ENCODE measurements around the gene LRRC57. TPM values are rescaled to one million over a fixed set of nuclear protein-coding genes. Genes with fewer than 3 reads are reported as not detected.
"Not testable (repeated sequence)": the region's sequence is repeated elsewhere in the genome, so short reads cannot be mapped to it uniquely, and the experiment has no call there.

The LRRC57 gene
- total RNA-seq, 4 donors from 2014 or later: 6.0 to 15.4 (median 10.0) TPM

DNA sequence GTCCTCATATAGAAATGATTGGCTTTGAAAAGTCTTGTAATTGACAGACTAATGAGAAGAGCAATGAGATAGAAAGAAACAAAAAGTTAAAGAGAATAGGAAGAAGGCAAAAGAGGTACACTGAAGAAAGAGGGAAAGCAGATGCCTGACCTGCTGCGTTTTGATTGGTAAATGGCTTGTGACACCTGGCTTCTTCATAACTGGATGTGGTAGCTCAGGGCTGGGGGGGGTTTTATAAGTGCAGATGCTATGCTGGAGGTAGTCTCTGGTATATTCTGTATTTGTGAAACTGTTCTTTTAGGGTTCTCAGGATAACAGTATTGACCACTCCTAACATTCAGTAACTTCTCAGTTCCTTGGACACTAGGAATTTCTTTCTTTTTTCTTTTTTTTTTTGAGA, 28.2 kb upstream of the LRRC57 start:
- Histone ChIP-seq H3K27ac (peak overlapping the region; percentile 42 to 85 (median 68)), H3K4me3 (peak overlapping the region; percentile 85 to 97 (median 91)), H3K9me3 (no peaks in the 10 kb centered on the region), H3K36me3 (no peaks in the 10 kb centered on the region), H3K27me3 (peaks cover 0 to 5% (median 0%) of the 10 kb centered on the region in 3 donors), H3K4me1 (peaks cover 14 to 26% of the 10 kb centered on the region in 2 donors)
- no peak for DNase-seq
- intact Hi-C loops (cut with DNase I; ENCODE audit: low total_unique reads): loop anchor here (5.0 to 10.0 kb wide), 2 partner anchors 79 to 348 kb away; partner anchors contain the start of genes SNAP23 and TTBK2
- ATAC-seq: no peak
- in situ Hi-C loops (cut with MboI; ENCODE audit: low sequenced_read_pairs in 4 of 4): no loop called here
- TF ChIP-seq, protein P1, sequence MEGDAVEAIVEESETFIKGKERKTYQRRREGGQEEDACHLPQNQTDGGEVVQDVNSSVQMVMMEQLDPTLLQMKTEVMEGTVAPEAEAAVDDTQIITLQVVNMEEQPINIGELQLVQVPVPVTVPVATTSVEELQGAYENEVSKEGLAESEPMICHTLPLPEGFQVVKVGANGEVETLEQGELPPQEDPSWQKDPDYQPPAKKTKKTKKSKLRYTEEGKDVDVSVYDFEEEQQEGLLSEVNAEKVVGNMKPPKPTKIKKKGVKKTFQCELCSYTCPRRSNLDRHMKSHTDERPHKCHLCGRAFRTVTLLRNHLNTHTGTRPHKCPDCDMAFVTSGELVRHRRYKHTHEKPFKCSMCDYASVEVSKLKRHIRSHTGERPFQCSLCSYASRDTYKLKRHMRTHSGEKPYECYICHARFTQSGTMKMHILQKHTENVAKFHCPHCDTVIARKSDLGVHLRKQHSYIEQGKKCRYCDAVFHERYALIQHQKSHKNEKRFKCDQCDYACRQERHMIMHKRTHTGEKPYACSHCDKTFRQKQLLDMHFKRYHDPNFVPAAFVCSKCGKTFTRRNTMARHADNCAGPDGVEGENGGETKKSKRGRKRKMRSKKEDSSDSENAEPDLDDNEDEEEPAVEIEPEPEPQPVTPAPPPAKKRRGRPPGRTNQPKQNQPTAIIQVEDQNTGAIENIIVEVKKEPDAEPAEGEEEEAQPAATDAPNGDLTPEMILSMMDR (IDR thresholded peaks at IDR 0.05 in 4 of 5, conservative IDR thresholded peaks at IDR 0.05 in 1 of 5): no peak
- no peak for TF ChIP-seq POLR2A (IDR thresholded peaks at IDR 0.05)

DNA sequence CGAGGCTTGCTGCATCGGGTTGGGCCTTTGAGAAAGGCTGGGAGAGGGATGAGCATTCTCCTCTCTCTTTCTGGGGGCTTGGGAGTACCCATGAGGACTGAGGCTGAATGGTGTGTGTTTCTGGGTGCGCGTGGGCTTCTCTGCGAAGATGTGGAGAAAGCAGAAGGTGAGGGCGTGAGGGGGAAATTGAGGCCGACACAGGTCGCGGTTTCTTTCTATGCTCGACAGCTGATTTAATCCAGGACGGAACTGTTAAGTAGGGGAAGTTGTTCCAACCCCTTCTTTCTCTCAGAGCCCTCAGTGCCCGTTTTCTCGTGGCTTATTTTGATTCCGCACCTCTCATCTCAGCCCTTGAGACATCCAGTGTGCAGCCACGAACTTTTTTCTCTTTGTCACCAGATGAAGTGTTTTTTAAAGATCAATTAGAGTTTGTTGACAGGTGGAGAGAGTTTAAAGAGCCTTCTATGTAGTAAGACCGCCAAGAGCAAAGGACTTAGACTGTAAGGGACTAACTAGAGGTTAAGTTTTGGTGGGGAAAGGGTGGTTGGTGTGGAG, 27.5 kb upstream of the LRRC57 start:
- intact Hi-C loops (cut with DNase I; ENCODE audit: low total_unique reads): loop anchor here (5.0 to 10.0 kb wide), 2 partner anchors 79 to 349 kb away; partner anchors contain the start of genes SNAP23 and TTBK2

DNA sequence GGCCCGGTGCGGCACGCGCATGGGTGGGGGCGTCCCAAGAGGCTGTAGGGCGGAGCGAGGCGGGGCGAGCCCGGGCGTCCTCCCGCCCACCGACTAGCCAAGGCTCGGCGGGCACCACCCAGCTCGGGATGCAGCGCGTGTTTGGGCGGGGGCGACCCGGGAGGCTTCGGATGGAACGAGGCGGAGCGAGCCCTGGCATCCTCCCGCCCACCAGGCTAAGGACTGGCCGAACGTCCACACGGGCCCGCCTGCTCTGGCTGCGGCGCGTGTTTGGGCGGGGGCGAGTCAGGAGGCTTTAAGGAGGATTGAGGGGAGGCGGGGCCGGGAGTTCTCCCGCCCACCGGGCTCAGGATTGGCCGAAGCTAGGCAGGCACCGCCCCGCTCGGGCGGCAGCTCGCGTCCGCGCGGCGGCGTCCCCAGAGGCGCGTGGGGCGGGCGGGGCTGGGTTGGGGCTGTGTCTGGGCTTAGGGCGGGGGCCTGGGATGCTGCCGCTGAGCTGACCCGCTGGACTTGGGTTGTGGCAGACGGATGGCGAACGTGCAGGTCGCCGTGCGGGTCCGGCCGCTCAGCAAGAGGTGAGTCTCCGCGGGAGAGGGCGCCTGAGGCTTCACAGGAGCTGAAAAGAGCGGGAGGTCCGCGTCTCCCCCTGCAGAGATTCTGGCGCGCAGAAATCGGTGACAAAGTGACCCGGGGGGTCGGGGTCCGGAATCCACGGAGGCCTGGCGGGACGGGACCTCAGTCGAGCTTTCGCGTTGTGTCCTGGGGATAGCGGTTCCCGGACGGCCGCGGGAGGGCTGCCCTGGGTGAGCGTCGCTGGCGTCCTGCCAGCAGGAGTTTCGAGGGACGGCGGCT, 26.8 kb upstream of the LRRC57 start, which contains the start of gene STARD9:
Gene STARD9, plus strand, starts transcription at position 419 of the 852 bp plus-strand sequence. Its CDS starts 110 bp downstream, at position 529.
- Histone ChIP-seq H3K4me3 (peak within 1 kb of the TSS; percentile 85 to 97 (median 91)), H3K27me3 (peaks cover 0 to 5% (median 0%) of the 10 kb centered on the region in 3 donors), H3K36me3 (no peaks in the 10 kb centered on the region), H3K4me1 (peaks cover 14 to 15% of the 10 kb centered on the region in 2 donors), H3K27ac (peak within 1 kb of the TSS; percentile 85 to 93 (median 87)), H3K9me3 (no peaks in the 10 kb centered on the region)
- peak; percentile 96 to 98 for DNase-seq
- TF ChIP-seq, protein P1 (IDR thresholded peaks at IDR 0.05 in 4 of 5, conservative IDR thresholded peaks at IDR 0.05 in 1 of 5): peak in 1 of 5 experiments; percentile 10
- TF ChIP-seq POLR2A (IDR thresholded peaks at IDR 0.05): peak; percentile 56 to 87
- ATAC-seq: peak; percentile 95 to 96
- intact Hi-C loops (cut with DNase I; ENCODE audit: low total_unique reads) (loop anchor here (1.0 to 10.0 kb wide), 4 partner anchors 27 to 349 kb away; partner anchors contain the start of genes HAUS2, LRRC57, SNAP23 and TTBK2), in situ Hi-C loops (cut with MboI; ENCODE audit: low sequenced_read_pairs in 4 of 4) (no loop called here)

More for the DNA sequence above, 27.5 kb upstream of the LRRC57 start:
- no peak for TF ChIP-seq POLR2A (IDR thresholded peaks at IDR 0.05)
- TF ChIP-seq, protein P1 (IDR thresholded peaks at IDR 0.05 in 4 of 5, conservative IDR thresholded peaks at IDR 0.05 in 1 of 5): no peak
- H3K36me3 ChIP-seq: no peaks in the 10 kb centered on the region
- H3K27ac ChIP-seq: peak overlapping the region; percentile 85 to 93 (median 87)
- no peak for ATAC-seq
- H3K9me3 ChIP-seq: no peaks in the 10 kb centered on the region
- in situ Hi-C loops (cut with MboI; ENCODE audit: low sequenced_read_pairs in 4 of 4): no loop called here
- H3K4me1 ChIP-seq: peaks cover 14 to 19% of the 10 kb centered on the region in 2 donors
- peaks cover 0 to 5% (median 0%) of the 10 kb centered on the region in 3 donors for H3K27me3 ChIP-seq
- no peak for DNase-seq
- H3K4me3 ChIP-seq: peak overlapping the region; percentile 85 to 97 (median 91)

DNA sequence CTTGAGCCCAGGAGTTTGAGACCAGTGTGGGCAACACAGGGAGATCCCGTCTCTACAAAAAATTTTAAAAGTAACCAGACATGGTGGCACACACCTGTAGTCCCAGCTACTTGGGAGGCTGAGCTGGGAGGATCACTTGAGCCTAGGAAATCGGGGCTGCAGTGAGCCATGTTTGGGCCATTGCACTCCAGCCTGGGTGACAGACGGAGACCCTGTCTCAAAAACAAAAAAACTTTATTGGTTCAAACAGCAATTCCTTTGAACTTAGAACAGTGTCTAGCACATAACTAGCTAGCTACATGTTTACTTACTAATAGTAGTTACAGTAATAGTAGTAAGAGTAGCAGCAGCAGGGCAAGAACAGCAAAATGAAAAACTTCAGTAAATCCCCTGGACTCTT, 10.1 kb upstream of the LRRC57 start:
- no peaks in the 10 kb centered on the region for H3K9me3 ChIP-seq
- H3K36me3 ChIP-seq: peaks cover 0 to 51% of the 10 kb centered on the region in 2 donors
- DNase-seq (no peak), ATAC-seq (no peak)
- H3K27me3 ChIP-seq: no peaks in the 10 kb centered on the region
- H3K27ac ChIP-seq: no peak overlapping the region
- intact Hi-C loops (cut with DNase I; ENCODE audit: low total_unique reads): no loop called here
- TF ChIP-seq, protein P1 (IDR thresholded peaks at IDR 0.05 in 4 of 5, conservative IDR thresholded peaks at IDR 0.05 in 1 of 5): no peak
- no peak for TF ChIP-seq POLR2A (IDR thresholded peaks at IDR 0.05)
- H3K4me1 ChIP-seq: no peaks in the 10 kb centered on the region
- H3K4me3 ChIP-seq: no peak overlapping the region
- in situ Hi-C loops (cut with MboI; ENCODE audit: low sequenced_read_pairs in 4 of 4): no loop called here

DNA sequence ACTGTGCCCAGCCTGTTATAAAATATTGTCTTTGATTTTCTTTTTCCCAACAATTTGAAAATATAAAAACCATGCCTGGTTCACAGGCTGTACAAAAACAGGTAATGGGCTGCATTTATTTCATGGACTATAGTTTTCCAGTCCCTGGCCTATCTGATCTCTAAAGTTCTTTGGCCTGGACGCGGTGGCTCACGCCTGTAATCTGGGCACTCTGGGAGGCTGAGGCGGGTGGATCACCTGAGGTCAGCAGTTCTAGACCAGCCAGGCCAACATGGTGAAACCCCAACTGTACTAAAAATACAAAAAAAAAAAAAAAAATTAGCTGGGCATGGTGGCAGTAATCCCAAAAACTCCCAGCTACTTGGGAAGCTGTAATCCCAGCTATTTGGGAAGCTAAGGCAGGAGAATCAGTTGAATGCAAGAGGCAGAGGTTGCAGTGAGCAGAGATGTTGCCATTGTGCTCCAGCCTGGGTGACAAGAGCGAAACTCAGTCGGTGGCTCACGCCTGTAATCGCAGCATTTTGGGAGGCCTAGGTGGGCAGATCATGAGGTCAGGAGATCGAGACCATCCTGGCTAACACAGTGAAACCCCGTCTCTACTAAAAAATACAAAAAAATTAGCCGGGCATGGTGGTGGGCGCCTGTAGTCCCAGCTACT, 8.1 kb upstream of the LRRC57 start:
- DNase-seq: peak in 1 of 2 donors; percentile 33
- H3K9me3 ChIP-seq; intact Hi-C loops (cut with DNase I; ENCODE audit: low total_unique reads); in situ Hi-C loops (cut with MboI; ENCODE audit: low sequenced_read_pairs in 4 of 4); H3K4me3 ChIP-seq; H3K4me1 ChIP-seq; H3K27ac ChIP-seq; H3K27me3 ChIP-seq: not testable (repeated sequence)
- ATAC-seq: peak; percentile 46 to 64
- H3K36me3 ChIP-seq: peaks cover 0 to 33% of the 10 kb centered on the region in 2 donors

Data from gastrocnemius medialis (tissue), 4 donors.